GM12878 (cell line): ENCODE measurements around the gene PTGR2.

Experiments used
- ATF7 ChIP-seq: fragments of 450-650 bp; IDR thresholded peaks from 2 replicates; pipeline ENCODE4 v1.6.1; 2016; ENCODE audit warnings: low read depth, mild to moderate bottlenecking
- BCL11A ChIP-seq: IDR thresholded peaks from 2 replicates; pipeline ENCODE4 v1.6.1; 2011; ENCODE audit warnings: low read depth, low read length
- HDAC2 ChIP-seq: fragments of 200-600 bp; sonication (generic); IDR thresholded peaks from 2 replicates; pipeline ENCODE4 v1.6.1; 2017
- NFYA ChIP-seq: IDR thresholded peaks from 2 replicates; pipeline ENCODE4 v1.6.1; 2011; ENCODE audit warnings: low read depth, mild to moderate bottlenecking, low read length, improper control_type of control experiment, borderline replicate concordance

- no peak for TF ChIP-seq HDAC2
- no peak for TF ChIP-seq BCL11A
- TF ChIP-seq NFYA: no peak
- no peak for TF ChIP-seq ATF7
Observed at GRCh38 chr14:73842201-73842600, 9.4 kb upstream of the PTGR2 start.
